ENCODE data around the gene USP6NL. TPM values are rescaled to one million over a fixed set of nuclear protein-coding genes. Genes with fewer than 3 reads are reported as not detected.

The USP6NL gene
- total RNA-seq, 1 experiment from 2014 or later = 38.7 TPM

- Histone ChIP-seq H3K4me1 (ENCODE audit: insufficient read depth, low read length, poor library complexity, severe bottlenecking) (peaks cover 53% of the 10 kb centered on the region), H3K27me3 (replicated peaks; ENCODE audit: insufficient read depth, low read depth, low read length, poor library complexity) (no peaks in the 10 kb centered on the region), H3K36me3 (ENCODE audit: insufficient read depth, low read length, poor library complexity, severe bottlenecking) (no peaks in the 10 kb centered on the region), H3K27ac (ENCODE audit: low read depth, low read length, poor library complexity, severe bottlenecking) (peak overlapping the region; percentile 73), H3K4me3 (ENCODE audit: low read depth, low read length, poor library complexity, severe bottlenecking) (no peak overlapping the region), H3K9me3 (ENCODE audit: low read depth, low read length, poor library complexity, severe bottlenecking) (no peaks in the 10 kb centered on the region)
- no peak for TF ChIP-seq EZH2 (IDR thresholded peaks at IDR 0.05; ENCODE audit: borderline replicate concordance, low read depth, low read length, poor library complexity, severe bottlenecking)
- no peak for TF ChIP-seq CTCF (conservative IDR thresholded peaks at IDR 0.05; ENCODE audit: low read depth, low read length)
- no peak for DNase-seq (ENCODE audit: low spot score)
- ChIA-PET POLR2A (ENCODE audit: low non-redundant PET) (no interaction called here), CTCF (no interaction called here)
- intact Hi-C loops (cut with micrococcal nuclease; ENCODE audit: unreplicated experiment) = no loop called here
- no TSS peak for BruUV-seq (replicated peaks)
Observed at GRCh38 chr10:11538834-11539190, 72.6 kb downstream of the USP6NL start.

GRCh38 chr10:11536228-11536627 is 75.2 kb downstream of the USP6NL start:
- no peak overlapping the region for H3K4me3 ChIP-seq (ENCODE audit: low read depth, low read length, poor library complexity, severe bottlenecking)
- H3K36me3 ChIP-seq (ENCODE audit: insufficient read depth, low read length, poor library complexity, severe bottlenecking) = no peaks in the 10 kb centered on the region
- ChIA-PET POLR2A (ENCODE audit: low non-redundant PET) (interaction anchor here (0.5 kb wide), 1 partner anchor 537 kb away, joined by 5 read pairs; no protein-coding TSS in a partner anchor), CTCF (interaction anchor here (0.8 kb wide), 1 partner anchor 18 kb away, joined by 3 read pairs; no protein-coding TSS in a partner anchor)
- TF ChIP-seq CTCF (conservative IDR thresholded peaks at IDR 0.05; ENCODE audit: low read depth, low read length) (no peak), EZH2 (IDR thresholded peaks at IDR 0.05; ENCODE audit: borderline replicate concordance, low read depth, low read length, poor library complexity, severe bottlenecking) (no peak)
- no TSS peak for BruUV-seq (replicated peaks)
- intact Hi-C loops (cut with micrococcal nuclease; ENCODE audit: unreplicated experiment) = no loop called here
- no peak overlapping the region for H3K27ac ChIP-seq (ENCODE audit: low read depth, low read length, poor library complexity, severe bottlenecking)
- no peaks in the 10 kb centered on the region for H3K27me3 ChIP-seq (replicated peaks; ENCODE audit: insufficient read depth, low read depth, low read length, poor library complexity)
- H3K9me3 ChIP-seq (ENCODE audit: low read depth, low read length, poor library complexity, severe bottlenecking) = no peaks in the 10 kb centered on the region
- DNase-seq (ENCODE audit: low spot score) = no peak
- peaks cover 61% of the 10 kb centered on the region for H3K4me1 ChIP-seq (ENCODE audit: insufficient read depth, low read length, poor library complexity, severe bottlenecking)

- no TSS peak for BruUV-seq (replicated peaks)
- peaks cover 63% of the 10 kb centered on the region for H3K4me1 ChIP-seq (ENCODE audit: insufficient read depth, low read length, poor library complexity, severe bottlenecking)
Observed at GRCh38 chr10:11535346-11535959, 76.0 kb downstream of the USP6NL start.

More at GRCh38 chr10:11535346-11535959, 76.0 kb downstream of the USP6NL start:
- H3K36me3 ChIP-seq (ENCODE audit: insufficient read depth, low read length, poor library complexity, severe bottlenecking) = no peaks in the 10 kb centered on the region
- H3K27me3 ChIP-seq (replicated peaks; ENCODE audit: insufficient read depth, low read depth, low read length, poor library complexity) = no peaks in the 10 kb centered on the region
- CTCF ChIA-PET = interaction anchor here (1.2 kb wide), 1 partner anchor 38 kb away, joined by 4 read pairs; no protein-coding TSS in a partner anchor
- H3K4me3 ChIP-seq (ENCODE audit: low read depth, low read length, poor library complexity, severe bottlenecking) = no peak overlapping the region
- H3K27ac ChIP-seq (ENCODE audit: low read depth, low read length, poor library complexity, severe bottlenecking) = no peak overlapping the region
- intact Hi-C loops (cut with micrococcal nuclease; ENCODE audit: unreplicated experiment) = no loop called here
- TF ChIP-seq CTCF (conservative IDR thresholded peaks at IDR 0.05; ENCODE audit: low read depth, low read length) = no peak
- no peak for TF ChIP-seq EZH2 (IDR thresholded peaks at IDR 0.05; ENCODE audit: borderline replicate concordance, low read depth, low read length, poor library complexity, severe bottlenecking)
- DNase-seq (ENCODE audit: low spot score) = no peak
- POLR2A ChIA-PET (ENCODE audit: low non-redundant PET) = no interaction called here
- H3K9me3 ChIP-seq (ENCODE audit: low read depth, low read length, poor library complexity, severe bottlenecking) = no peaks in the 10 kb centered on the region

Measured in A673 (cell line).